ENCODE data around the gene JAKMIP3.

DNA sequence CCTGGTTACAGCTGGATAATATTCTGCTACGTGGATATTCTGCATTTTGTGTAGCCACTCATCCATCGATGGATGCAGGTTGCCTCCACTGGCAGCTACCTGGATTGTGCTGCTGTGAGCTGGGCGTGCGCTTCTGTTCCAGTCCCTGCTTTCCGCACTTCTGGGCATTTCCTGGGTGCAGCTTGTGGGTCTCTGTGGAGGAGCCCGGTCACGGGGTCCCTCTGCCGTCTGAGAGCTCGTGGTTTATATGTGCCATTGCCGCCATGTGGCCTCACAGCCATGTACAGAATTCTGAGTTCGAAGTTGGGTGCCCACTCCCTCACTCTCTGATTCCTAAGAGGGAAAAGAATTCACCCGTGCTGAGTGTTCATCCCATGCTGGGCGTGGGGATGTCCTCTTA is 38.3 kb downstream of the JAKMIP3 start:
- TF ChIP-seq, protein P1, sequence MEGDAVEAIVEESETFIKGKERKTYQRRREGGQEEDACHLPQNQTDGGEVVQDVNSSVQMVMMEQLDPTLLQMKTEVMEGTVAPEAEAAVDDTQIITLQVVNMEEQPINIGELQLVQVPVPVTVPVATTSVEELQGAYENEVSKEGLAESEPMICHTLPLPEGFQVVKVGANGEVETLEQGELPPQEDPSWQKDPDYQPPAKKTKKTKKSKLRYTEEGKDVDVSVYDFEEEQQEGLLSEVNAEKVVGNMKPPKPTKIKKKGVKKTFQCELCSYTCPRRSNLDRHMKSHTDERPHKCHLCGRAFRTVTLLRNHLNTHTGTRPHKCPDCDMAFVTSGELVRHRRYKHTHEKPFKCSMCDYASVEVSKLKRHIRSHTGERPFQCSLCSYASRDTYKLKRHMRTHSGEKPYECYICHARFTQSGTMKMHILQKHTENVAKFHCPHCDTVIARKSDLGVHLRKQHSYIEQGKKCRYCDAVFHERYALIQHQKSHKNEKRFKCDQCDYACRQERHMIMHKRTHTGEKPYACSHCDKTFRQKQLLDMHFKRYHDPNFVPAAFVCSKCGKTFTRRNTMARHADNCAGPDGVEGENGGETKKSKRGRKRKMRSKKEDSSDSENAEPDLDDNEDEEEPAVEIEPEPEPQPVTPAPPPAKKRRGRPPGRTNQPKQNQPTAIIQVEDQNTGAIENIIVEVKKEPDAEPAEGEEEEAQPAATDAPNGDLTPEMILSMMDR (conservative IDR thresholded peaks at IDR 0.05; ENCODE audit: low read depth, low read length) = no peak
- no peak for TF ChIP-seq EZH2 (IDR thresholded peaks at IDR 0.05; ENCODE audit: low read length, unreplicated experiment)
- no peak for TF ChIP-seq EZH2phosphoT487 (IDR thresholded peaks at IDR 0.05; ENCODE audit: borderline replicate concordance, low read length)

Data from PC-3 (cell line).